Right cardiac atrium (tissue), 5 donors: ENCODE measurements around the gene SUFU. TPM values are rescaled to one million over a fixed set of nuclear protein-coding genes. Genes with fewer than 3 reads are reported as not detected.
A peak's percentile ranks its signal among the peaks of the same experiment; 100 is the strongest.

Experiments
- ATAC-seq, 2 donors: fragments of 200-7000 bp; cut with Tn5 transposase; one replicate each; pipeline versions ENCODE4 v1.8.0 to v1.9.1; 2020; ENCODE audit warnings: moderate library complexity in 2 of 2, mild to moderate bottlenecking in 1 of 2
- DNase-seq, 3 donors: peaks; one replicate each; pipeline ENCODE4 v3.0.0-alpha.2; 2020
- H3K27ac ChIP-seq: one replicate; pipeline ENCODE4 v1.5.1; 2013; ENCODE audit warnings: mild to moderate bottlenecking, low read length, control low read depth, moderate library complexity
- H3K27me3 ChIP-seq: one replicate; pipeline ENCODE4 v1.6.1; 2013; ENCODE audit not compliant: control insufficient read depth, insufficient read depth
- H3K4me1 ChIP-seq: one replicate; pipeline ENCODE4 v1.6.1; 2013; ENCODE audit warnings: low read length; ENCODE audit not compliant: control insufficient read depth, insufficient read depth
- H3K4me3 ChIP-seq: one replicate; pipeline ENCODE4 v1.5.1; 2013; ENCODE audit warnings: low read length, control low read depth
- H3K9me3 ChIP-seq: one replicate; pipeline ENCODE4 v1.6.1; 2013; ENCODE audit warnings: low read length; ENCODE audit not compliant: control insufficient read depth
- WGBS: extraction: QIAGEN DNeasy Blood & Tissue Kit; methylation state at CpG from one replicate; pipeline ENCODE4 v1.1.7; 2013; 5-methylcytosine and 5-hydroxymethylcytosine counted together
- intact Hi-C, 4 donors: fragments of 100-400 bp; cut with DNase I; formaldehyde crosslinking; loops; one replicate each; pipeline versions ENCODE4 v1.11.0 to v1.14.0; 2022 to 2023
- polyA plus RNA-seq: library from polyadenylated mRNA; stranded (reverse); fragments of 200-250 nt; gene quantifications from one replicate; pipeline ENCODE4 v1.2.3, GENCODE V29; 2013
- total RNA-seq, 4 donors: library from RNA; stranded (reverse); fragmentation: NEBNext Ultra II Directional; extraction: Animal tissue kit (Norgen Biotek cat#: 25700); gene quantifications; one replicate each; pipeline ENCODE4 v1.2.1, GENCODE V29; 2021
- donor health status: healthy with polysubstance abuse.
- donor health status: DM: no; HTN: yes; CAD: no.
- donor health status: DM: no; HTN: no; CAD: no.
- donor health status: DM: no; HTN: yes; CAD: no; lungs with severe emphysema.
- donor health status: DM: yes; HTN: yes; CAD: no.

Gene SUFU
- total and polyA plus RNA-seq, 5 donors: 6.7 to 11.8 (median 11.4) TPM

GRCh38 chr10:102465466-102465865 lies 38.3 kb upstream of the SUFU start:
- DNase-seq (no peak), ATAC-seq (no peak)
- H3K4me1 ChIP-seq: peaks cover 4% of the 10 kb centered on the region
- intact Hi-C loops: no loop called here
- no peaks in the 10 kb centered on the region for H3K27me3 ChIP-seq
- H3K4me3 ChIP-seq: no peak overlapping the region
- 62% methylated on average over 3 of the region's 3 CpGs for WGBS
- no peaks in the 10 kb centered on the region for H3K9me3 ChIP-seq
- H3K27ac ChIP-seq: no peak overlapping the region

DNA sequence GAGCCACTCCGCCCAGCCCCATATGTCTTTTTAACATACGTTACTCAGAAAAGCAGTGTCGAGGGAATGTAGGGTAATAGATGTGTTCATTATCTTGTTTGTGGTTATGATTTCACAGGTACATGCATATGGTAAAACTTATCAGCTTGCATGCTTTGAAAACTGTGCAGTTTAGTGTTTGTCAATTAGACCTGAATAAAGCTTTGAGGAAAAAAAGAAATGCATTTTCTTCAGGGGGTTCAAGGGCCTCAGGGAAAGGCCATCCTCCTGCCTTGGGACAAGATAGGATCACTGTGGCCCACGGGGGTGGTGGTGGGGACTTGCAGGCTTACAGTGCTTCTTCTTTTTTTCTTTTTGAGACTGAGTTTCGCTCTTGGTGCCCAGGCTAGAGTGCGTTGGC lies 36.5 kb upstream of the SUFU start:
- DNase-seq: no peak
- WGBS: 89% methylated on average over 6 of the region's 6 CpGs
- no peak overlapping the region for H3K27ac ChIP-seq

GRCh38 chr10:102467971-102468438 lies 35.8 kb upstream of the SUFU start:
- Histone ChIP-seq H3K27me3 (no peaks in the 10 kb centered on the region), H3K4me3 (no peak overlapping the region), H3K27ac (no peak overlapping the region), H3K4me1 (no peaks in the 10 kb centered on the region), H3K9me3 (no peaks in the 10 kb centered on the region)
- no peak for ATAC-seq
- intact Hi-C loops: no loop called here
- DNase-seq: no peak
- 54% methylated on average over 6 of the region's 6 CpGs for WGBS

More for the DNA sequence above, 36.5 kb upstream of the SUFU start:
- H3K4me1 ChIP-seq: peaks cover 3% of the 10 kb centered on the region
- ATAC-seq: no peak
- H3K27me3 ChIP-seq: no peaks in the 10 kb centered on the region
- no peaks in the 10 kb centered on the region for H3K9me3 ChIP-seq
- no peak overlapping the region for H3K4me3 ChIP-seq
- intact Hi-C loops: no loop called here

DNA sequence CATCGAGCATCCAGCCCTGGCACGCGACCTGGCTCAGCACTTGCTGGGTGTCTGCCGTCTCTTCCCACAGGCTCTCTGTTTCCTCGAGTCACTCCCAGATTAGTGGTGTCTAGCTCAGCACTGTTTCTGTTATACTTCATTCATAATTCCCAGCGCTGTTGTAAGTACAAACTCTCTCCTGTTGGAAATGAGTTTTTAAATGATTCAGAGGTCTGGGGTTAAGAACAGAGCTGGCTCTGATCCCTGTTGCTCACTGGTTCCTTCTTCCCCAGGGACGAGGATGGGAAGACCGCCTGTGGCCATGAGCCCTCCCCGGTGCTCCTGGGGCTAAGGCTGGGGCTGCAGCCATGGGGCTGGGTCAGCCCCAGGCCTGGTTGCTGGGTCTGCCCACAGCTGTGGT lies 35.1 kb upstream of the SUFU start:
- no peaks in the 10 kb centered on the region for H3K9me3 ChIP-seq
- no peak overlapping the region for H3K4me3 ChIP-seq
- DNase-seq (peak in 2 of 3 donors; percentile 53 to 62), ATAC-seq (peak; percentile 32 to 34)
- intact Hi-C loops: no loop called here
- no peaks in the 10 kb centered on the region for H3K4me1 ChIP-seq
- no peak overlapping the region for H3K27ac ChIP-seq
- 59% methylated on average over 9 of the region's 9 CpGs for WGBS
- H3K27me3 ChIP-seq: no peaks in the 10 kb centered on the region

GRCh38 chr10:102470579-102471546 lies 32.9 kb upstream of the SUFU start:
- Histone ChIP-seq H3K4me3 (no peak overlapping the region), H3K9me3 (no peaks in the 10 kb centered on the region), H3K27me3 (no peaks in the 10 kb centered on the region), H3K4me1 (no peaks in the 10 kb centered on the region), H3K27ac (no peak overlapping the region)
- DNase-seq: no peak
- WGBS: 92% methylated on average over 36 of the region's 36 CpGs
- intact Hi-C loops: no loop called here
- ATAC-seq: no peak

GRCh38 chr10:102473445-102474331 lies 30.1 kb upstream of the SUFU start:
- no peak for ATAC-seq
- H3K9me3 ChIP-seq: no peaks in the 10 kb centered on the region

GRCh38 chr10:102475451-102476040 lies 28.2 kb upstream of the SUFU start:
- 93% methylated on average over 9 of the region's 9 CpGs for WGBS
- no peaks in the 10 kb centered on the region for H3K27me3 ChIP-seq
- ATAC-seq (peak in 1 of 2 donors; percentile 3), DNase-seq (no peak)
- intact Hi-C loops: loop anchor here in 1 of 4 donors (5.0 kb wide), 1 partner anchor 73 kb away; no protein-coding TSS in a partner anchor
- no peaks in the 10 kb centered on the region for H3K9me3 ChIP-seq
- no peak overlapping the region for H3K27ac ChIP-seq
- peaks cover 3% of the 10 kb centered on the region for H3K4me1 ChIP-seq
- H3K4me3 ChIP-seq: no peak overlapping the region

More at GRCh38 chr10:102473445-102474331, 30.1 kb upstream of the SUFU start:
- Histone ChIP-seq H3K4me3 (no peak overlapping the region), H3K4me1 (no peaks in the 10 kb centered on the region), H3K27ac (no peak overlapping the region), H3K27me3 (no peaks in the 10 kb centered on the region)
- DNase-seq: peak in 1 of 3 donors; percentile 35
- WGBS: 84% methylated on average over 27 of the region's 27 CpGs
- intact Hi-C loops: no loop called here

GRCh38 chr10:102476466-102477141 lies 27.2 kb upstream of the SUFU start:
- no peak overlapping the region for H3K4me3 ChIP-seq
- H3K9me3 ChIP-seq: no peaks in the 10 kb centered on the region
- DNase-seq: no peak
- peaks cover 3% of the 10 kb centered on the region for H3K4me1 ChIP-seq
- intact Hi-C loops: loop anchor here in 1 of 4 donors (5.0 kb wide), 1 partner anchor 74 kb away; no protein-coding TSS in a partner anchor
- 56% methylated on average over 9 of the region's 9 CpGs for WGBS
- no peak for ATAC-seq
- no peaks in the 10 kb centered on the region for H3K27me3 ChIP-seq
- H3K27ac ChIP-seq: no peak overlapping the region

DNA sequence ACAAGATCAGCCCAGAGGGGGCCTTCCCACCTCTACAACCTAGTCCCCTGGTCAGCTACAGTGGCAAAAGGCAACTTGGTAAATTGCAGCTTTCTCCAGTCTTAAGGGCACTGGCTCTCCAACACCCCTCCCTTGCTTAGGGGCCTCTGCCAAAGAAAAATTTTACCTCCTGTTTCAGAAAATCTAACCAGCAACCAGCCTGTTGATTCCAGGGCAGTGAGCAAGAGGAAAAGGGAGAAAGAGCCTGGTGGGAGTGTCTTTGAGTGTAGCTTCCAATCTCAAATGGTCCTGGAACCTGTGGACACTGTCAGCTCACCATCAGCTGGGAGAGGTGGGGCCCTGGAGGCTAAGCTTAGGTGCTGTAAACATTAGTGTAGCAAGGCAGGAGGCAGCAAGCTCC lies 24.1 kb upstream of the SUFU start:
- Histone ChIP-seq H3K9me3 (no peaks in the 10 kb centered on the region), H3K4me3 (no peak overlapping the region), H3K4me1 (peaks cover 3% of the 10 kb centered on the region), H3K27me3 (no peaks in the 10 kb centered on the region), H3K27ac (peak overlapping the region; percentile 45)
- intact Hi-C loops: loop anchor here in 1 of 4 donors (5.0 kb wide), 1 partner anchor 77 kb away; no protein-coding TSS in a partner anchor
- DNase-seq (no peak), ATAC-seq (no peak)

- H3K9me3 ChIP-seq: no peaks in the 10 kb centered on the region
- DNase-seq (no peak), ATAC-seq (peak in 1 of 2 donors; percentile 6)
- H3K27me3 ChIP-seq: no peaks in the 10 kb centered on the region
- 85% methylated on average over 9 of the region's 9 CpGs for WGBS
- H3K27ac ChIP-seq: no peak overlapping the region
- intact Hi-C loops: no loop called here
- peaks cover 3% of the 10 kb centered on the region for H3K4me1 ChIP-seq
- no peak overlapping the region for H3K4me3 ChIP-seq
These were observed 23.4 kb upstream of the SUFU start for GRCh38 chr10:102480396-102480795.
